ENCODE results near the gene RAB3C.

DNA sequence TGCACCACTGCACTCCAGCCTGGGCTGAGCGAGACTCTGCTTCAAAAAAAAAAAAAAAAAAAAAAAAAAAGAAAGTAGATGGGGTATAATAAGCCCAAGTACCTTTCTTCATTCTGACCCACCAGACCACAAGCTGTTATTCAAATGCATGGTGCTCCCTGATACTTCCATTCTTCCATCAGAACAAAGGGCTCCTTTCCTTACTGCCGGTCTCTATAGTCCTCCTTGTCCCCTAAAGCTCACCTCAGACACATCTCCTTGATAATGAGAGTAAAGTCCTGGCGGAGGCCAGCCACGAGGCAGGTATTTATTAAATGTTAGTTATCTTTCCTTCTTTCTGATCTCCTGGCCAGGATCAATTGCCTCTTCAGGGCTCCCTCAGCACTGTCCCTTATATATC is 162.5 kb downstream of the RAB3C start:
- TF ChIP-seq FOXA1 (IDR thresholded peaks at IDR 0.05) (no peak), L3MBTL2 (conservative IDR thresholded peaks at IDR 0.05) (no peak), SUZ12 (IDR thresholded peaks at IDR 0.05) (no peak), BHLHE40 (IDR thresholded peaks at IDR 0.05; ENCODE audit: borderline replicate concordance) (no peak), ARNT (IDR thresholded peaks at IDR 0.05) (no peak), FOXM1 (IDR thresholded peaks at IDR 0.05; ENCODE audit: borderline replicate concordance) (no peak), TARDBP (IDR thresholded peaks at IDR 0.05) (no peak)
- TF ChIP-seq, protein P1, sequence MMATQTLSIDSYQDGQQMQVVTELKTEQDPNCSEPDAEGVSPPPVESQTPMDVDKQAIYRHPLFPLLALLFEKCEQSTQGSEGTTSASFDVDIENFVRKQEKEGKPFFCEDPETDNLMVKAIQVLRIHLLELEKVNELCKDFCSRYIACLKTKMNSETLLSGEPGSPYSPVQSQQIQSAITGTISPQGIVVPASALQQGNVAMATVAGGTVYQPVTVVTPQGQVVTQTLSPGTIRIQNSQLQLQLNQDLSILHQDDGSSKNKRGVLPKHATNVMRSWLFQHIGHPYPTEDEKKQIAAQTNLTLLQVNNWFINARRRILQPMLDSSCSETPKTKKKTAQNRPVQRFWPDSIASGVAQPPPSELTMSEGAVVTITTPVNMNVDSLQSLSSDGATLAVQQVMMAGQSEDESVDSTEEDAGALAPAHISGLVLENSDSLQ (IDR thresholded peaks at IDR 0.05) = no peak

All from HEK293T (cell line).